NCI-H2029 (cell line): ENCODE results near the gene CHMP4A.

Source experiments
- DNase-seq: peaks from one replicate; lab custom pipeline; 2025; lab: John Stamatoyannopoulos, UW

Gene CHMP4A

GRCh38 chr14:24212924-24213865 lies at the start of gene CHMP4A:
Gene CHMP4A (minus strand): TSS chr14:24213488. CDS start chr14:24213439, 49 bp downstream.
- peak; percentile 96 for DNase-seq

- DNase-seq: no peak
Observed at GRCh38 chr14:24261969-24262327, 48.7 kb upstream of the CHMP4A start.

- no peak for DNase-seq
Observed at GRCh38 chr14:24261256-24261968, 48.1 kb upstream of the CHMP4A start.

GRCh38 chr14:24260780-24261157 lies 47.5 kb upstream of the CHMP4A start:
- DNase-seq: no peak

- no peak for DNase-seq
Observed at GRCh38 chr14:24260026-24260779, 46.9 kb upstream of the CHMP4A start.

- DNase-seq: no peak
Observed at GRCh38 chr14:24259282-24260025, 46.2 kb upstream of the CHMP4A start.

- DNase-seq: no peak
Observed at GRCh38 chr14:24258548-24259265, 45.4 kb upstream of the CHMP4A start.

GRCh38 chr14:24258119-24258518 lies 44.8 kb upstream of the CHMP4A start:
- DNase-seq: no peak

- DNase-seq: no peak
Observed at GRCh38 chr14:24256960-24257359, 43.7 kb upstream of the CHMP4A start.

- DNase-seq: no peak
Observed at GRCh38 chr14:24255931-24256711, 42.8 kb upstream of the CHMP4A start.

GRCh38 chr14:24255438-24255837 lies 42.1 kb upstream of the CHMP4A start:
- DNase-seq: no peak

GRCh38 chr14:24254630-24255392 lies 41.5 kb upstream of the CHMP4A start:
- DNase-seq: no peak

- no peak for DNase-seq
Observed at GRCh38 chr14:24253936-24254335, 40.6 kb upstream of the CHMP4A start.

GRCh38 chr14:24252289-24253124 lies 39.2 kb upstream of the CHMP4A start:
- DNase-seq: no peak

- DNase-seq: no peak
Observed at GRCh38 chr14:24251880-24252288, 38.6 kb upstream of the CHMP4A start.

- no peak for DNase-seq
Observed at GRCh38 chr14:24250354-24250753, 37.1 kb upstream of the CHMP4A start.

GRCh38 chr14:24249230-24250021 lies 36.1 kb upstream of the CHMP4A start:
- no peak for DNase-seq

GRCh38 chr14:24247422-24247821 lies 34.1 kb upstream of the CHMP4A start:
- no peak for DNase-seq
